ENCODE measurements around the gene HAUS6. TPM values are rescaled to one million over a fixed set of nuclear protein-coding genes. Genes with fewer than 3 reads are reported as not detected.

The HAUS6 gene
- total RNA-seq, 1 donor from 2014 or later = 31.6 TPM

DNA sequence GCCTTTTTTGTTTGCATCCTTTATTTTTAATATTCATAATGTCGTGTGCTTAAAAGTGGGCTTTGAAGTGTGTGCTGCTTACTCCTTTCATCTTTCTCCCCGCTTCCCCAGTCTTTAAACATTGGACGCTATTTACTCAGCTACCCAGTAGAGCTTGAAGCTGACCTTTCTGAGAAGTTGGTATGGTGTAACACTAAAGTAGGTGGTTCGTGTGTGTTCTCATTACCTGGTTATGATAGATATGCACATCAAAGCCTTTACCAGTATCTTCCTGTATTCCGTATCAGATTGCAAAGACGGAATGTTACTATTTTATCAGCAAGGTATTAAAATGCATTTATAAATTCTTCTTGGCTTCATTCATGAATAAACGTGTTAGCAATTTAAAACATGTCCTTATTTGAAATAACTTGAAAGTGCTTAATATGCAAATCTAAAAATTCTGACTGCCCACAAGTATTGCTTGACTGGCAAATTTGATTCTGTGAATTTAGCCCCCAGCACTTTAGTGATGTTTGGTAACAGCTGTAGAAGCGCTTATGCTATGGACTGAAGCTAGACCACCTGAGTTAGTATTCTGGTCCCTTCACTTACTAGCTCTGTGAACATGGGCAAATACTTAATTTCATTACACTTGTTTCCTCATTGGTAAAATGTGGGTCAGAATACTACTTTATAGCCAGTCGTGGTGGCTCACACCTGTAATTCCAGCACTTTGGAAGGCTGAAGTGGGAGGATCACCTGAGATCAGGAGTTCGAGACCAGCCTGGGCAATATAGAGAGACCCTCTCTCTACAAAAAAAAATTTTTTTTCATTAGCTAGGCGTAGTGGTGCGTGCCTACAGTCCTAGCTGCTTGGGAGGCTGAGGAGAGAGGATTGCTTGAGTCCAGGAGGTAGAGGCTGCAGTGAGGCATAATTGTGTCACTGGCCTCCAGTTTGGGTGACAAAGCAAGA is 51.8 kb downstream of the HAUS6 start:
- intact Hi-C loops (cut with micrococcal nuclease) = no loop called here
- DNase-seq (ENCODE audit: low spot score) = no peak
- H3K27me3 Mint-ChIP-seq (ENCODE audit: low read depth) = no peaks in the 10 kb centered on the region
- peak overlapping the region; percentile 95 for H3K27ac Mint-ChIP-seq
- H3K4me3 Mint-ChIP-seq (ENCODE audit: low read depth) = peak overlapping the region; percentile 96
- peaks cover 45% of the 10 kb centered on the region for H3K36me3 Mint-ChIP-seq (ENCODE audit: low read depth)
- H3K4me1 Mint-ChIP-seq (ENCODE audit: low read depth) = peaks cover 41% of the 10 kb centered on the region
- H3K9me3 Mint-ChIP-seq = no peaks in the 10 kb centered on the region

GRCh38 chr9:19049917-19050636 is 52.6 kb downstream of the HAUS6 start:
- Mint-ChIP-seq H3K27me3 (ENCODE audit: low read depth) (no peaks in the 10 kb centered on the region), H3K4me1 (ENCODE audit: low read depth) (peaks cover 39% of the 10 kb centered on the region), H3K36me3 (ENCODE audit: low read depth) (peaks cover 38% of the 10 kb centered on the region), H3K9me3 (no peaks in the 10 kb centered on the region), H3K27ac (peak overlapping the region; percentile 95), H3K4me3 (ENCODE audit: low read depth) (peak overlapping the region; percentile 96)
- intact Hi-C loops (cut with micrococcal nuclease) = loop anchor here (1.0 to 2.0 kb wide), 8 partner anchors 52 to 407 kb away; partner anchors contain the start of genes DENND4C, HAUS6, PLIN2 and RPS6
- no peak for DNase-seq (ENCODE audit: low spot score)

GRCh38 chr9:19048966-19049916 is 53.5 kb downstream of the HAUS6 start, which contains the start of gene RRAGA:
RRAGA (plus strand) TSS chr9:19049427; CDS start chr9:19049660, 233 bp downstream.
- peaks cover 39% of the 10 kb centered on the region for H3K4me1 Mint-ChIP-seq (ENCODE audit: low read depth)
- no peaks in the 10 kb centered on the region for H3K27me3 Mint-ChIP-seq (ENCODE audit: low read depth)
- no peaks in the 10 kb centered on the region for H3K9me3 Mint-ChIP-seq
- H3K4me3 Mint-ChIP-seq (ENCODE audit: low read depth) = peak within 1 kb of the TSS; percentile 96
- peak; percentile 94 for DNase-seq (ENCODE audit: low spot score)
- H3K36me3 Mint-ChIP-seq (ENCODE audit: low read depth) = peaks cover 36% of the 10 kb centered on the region
- intact Hi-C loops (cut with micrococcal nuclease) = loop anchor here (1.0 to 2.0 kb wide), 8 partner anchors 53 to 408 kb away; partner anchors contain the start of genes DENND4C, HAUS6, PLIN2 and RPS6
- H3K27ac Mint-ChIP-seq = peak within 1 kb of the TSS; percentile 95

DNA sequence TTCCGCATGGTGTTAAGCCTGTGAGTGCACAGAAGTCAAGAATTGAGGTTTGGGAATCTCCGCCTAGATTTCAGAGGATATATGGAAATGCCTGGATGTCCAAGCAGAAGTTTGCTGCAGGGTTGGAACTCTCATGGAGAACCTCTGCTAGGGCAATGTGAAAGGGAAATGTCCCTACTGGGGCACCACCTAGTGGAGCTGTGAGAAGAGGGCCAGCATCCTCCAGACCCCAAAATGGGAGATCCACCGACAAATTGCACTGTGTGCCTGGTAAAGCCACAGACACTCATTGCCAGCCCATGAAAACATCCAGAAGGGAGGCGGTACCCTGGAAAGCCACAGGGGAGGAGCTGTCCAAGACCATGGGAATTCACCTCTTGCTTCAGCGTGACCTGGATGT is 66.1 kb downstream of the HAUS6 start:
- H3K27me3 Mint-ChIP-seq (ENCODE audit: low read depth) = peaks cover 11% of the 10 kb centered on the region
- intact Hi-C loops (cut with micrococcal nuclease) = no loop called here

DNA sequence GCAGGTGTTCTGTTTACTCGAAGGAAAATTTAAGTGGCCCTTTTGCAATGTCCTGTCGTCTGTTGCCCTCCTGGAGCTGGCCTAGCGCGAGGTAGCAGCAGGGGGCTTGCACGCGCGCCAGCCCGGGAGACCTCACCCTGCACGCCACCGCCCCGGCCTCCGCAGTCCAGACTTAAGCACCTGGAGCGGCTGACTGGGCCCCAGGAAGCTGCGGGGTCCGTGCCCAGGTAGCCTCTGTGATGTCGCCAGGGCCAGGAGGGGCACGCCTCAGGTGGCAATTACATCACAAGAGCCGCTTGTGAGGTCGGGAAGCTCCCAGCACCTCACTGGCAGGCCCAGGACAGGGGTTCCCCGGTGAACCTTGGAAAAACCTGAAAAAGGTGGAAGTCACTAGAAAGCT is 69.7 kb downstream of the HAUS6 start, which contains the start of gene SAXO1:
TSS of gene SAXO1 (minus strand) at position 195 of the 400 bp plus-strand sequence. CDS start 301 bp downstream, outside the sequence.
- Mint-ChIP-seq H3K4me3 (ENCODE audit: low read depth) (no peak within 1 kb of the TSS), H3K4me1 (ENCODE audit: low read depth) (peaks cover 3% of the 10 kb centered on the region), H3K27me3 (ENCODE audit: low read depth) (peaks cover 13% of the 10 kb centered on the region), H3K9me3 (no peaks in the 10 kb centered on the region), H3K36me3 (ENCODE audit: low read depth) (no peaks in the 10 kb centered on the region), H3K27ac (no peak within 1 kb of the TSS)
- intact Hi-C loops (cut with micrococcal nuclease) = no loop called here
- no peak for DNase-seq (ENCODE audit: low spot score)

More for the DNA sequence above, 66.1 kb downstream of the HAUS6 start:
- H3K4me3 Mint-ChIP-seq (ENCODE audit: low read depth) = no peak overlapping the region
- no peaks in the 10 kb centered on the region for H3K4me1 Mint-ChIP-seq (ENCODE audit: low read depth)
- H3K9me3 Mint-ChIP-seq = no peaks in the 10 kb centered on the region
- no peaks in the 10 kb centered on the region for H3K36me3 Mint-ChIP-seq (ENCODE audit: low read depth)
- DNase-seq (ENCODE audit: low spot score) = no peak
- H3K27ac Mint-ChIP-seq = no peak overlapping the region

DNA sequence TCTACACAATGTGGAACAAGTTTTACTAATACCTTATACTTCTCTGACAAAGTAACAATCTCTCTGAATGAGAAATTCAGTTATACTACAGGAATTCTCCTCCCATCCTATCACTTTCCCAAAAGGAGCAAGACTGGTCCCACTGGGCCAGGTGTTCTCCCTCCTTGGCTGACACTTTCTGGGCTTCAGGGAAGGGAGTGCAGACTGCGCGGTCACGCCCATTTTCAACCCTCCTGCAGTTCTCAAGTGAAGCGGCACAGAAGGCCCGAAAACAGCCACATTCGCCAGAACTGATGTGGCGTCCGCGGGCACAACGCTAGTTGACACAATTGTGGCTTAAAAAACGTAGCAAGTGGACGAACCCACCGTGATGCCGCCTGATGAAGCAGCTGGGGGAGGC is 70.3 kb downstream of the HAUS6 start:
- H3K4me3 Mint-ChIP-seq (ENCODE audit: low read depth) = no peak overlapping the region
- no peaks in the 10 kb centered on the region for H3K9me3 Mint-ChIP-seq
- H3K27ac Mint-ChIP-seq = no peak overlapping the region
- no peak for DNase-seq (ENCODE audit: low spot score)
- peaks cover 3% of the 10 kb centered on the region for H3K4me1 Mint-ChIP-seq (ENCODE audit: low read depth)
- H3K36me3 Mint-ChIP-seq (ENCODE audit: low read depth) = no peaks in the 10 kb centered on the region
- intact Hi-C loops (cut with micrococcal nuclease) = no loop called here
- peaks cover 13% of the 10 kb centered on the region for H3K27me3 Mint-ChIP-seq (ENCODE audit: low read depth)

GRCh38 chr9:19030899-19031298 is 71.8 kb downstream of the HAUS6 start:
- no peak overlapping the region for H3K4me3 Mint-ChIP-seq (ENCODE audit: low read depth)
- no peaks in the 10 kb centered on the region for H3K36me3 Mint-ChIP-seq (ENCODE audit: low read depth)
- peaks cover 10% of the 10 kb centered on the region for H3K4me1 Mint-ChIP-seq (ENCODE audit: low read depth)
- H3K27ac Mint-ChIP-seq = no peak overlapping the region
- intact Hi-C loops (cut with micrococcal nuclease) = no loop called here
- H3K9me3 Mint-ChIP-seq = no peaks in the 10 kb centered on the region
- peaks cover 13% of the 10 kb centered on the region for H3K27me3 Mint-ChIP-seq (ENCODE audit: low read depth)
- DNase-seq (ENCODE audit: low spot score) = no peak

DNA sequence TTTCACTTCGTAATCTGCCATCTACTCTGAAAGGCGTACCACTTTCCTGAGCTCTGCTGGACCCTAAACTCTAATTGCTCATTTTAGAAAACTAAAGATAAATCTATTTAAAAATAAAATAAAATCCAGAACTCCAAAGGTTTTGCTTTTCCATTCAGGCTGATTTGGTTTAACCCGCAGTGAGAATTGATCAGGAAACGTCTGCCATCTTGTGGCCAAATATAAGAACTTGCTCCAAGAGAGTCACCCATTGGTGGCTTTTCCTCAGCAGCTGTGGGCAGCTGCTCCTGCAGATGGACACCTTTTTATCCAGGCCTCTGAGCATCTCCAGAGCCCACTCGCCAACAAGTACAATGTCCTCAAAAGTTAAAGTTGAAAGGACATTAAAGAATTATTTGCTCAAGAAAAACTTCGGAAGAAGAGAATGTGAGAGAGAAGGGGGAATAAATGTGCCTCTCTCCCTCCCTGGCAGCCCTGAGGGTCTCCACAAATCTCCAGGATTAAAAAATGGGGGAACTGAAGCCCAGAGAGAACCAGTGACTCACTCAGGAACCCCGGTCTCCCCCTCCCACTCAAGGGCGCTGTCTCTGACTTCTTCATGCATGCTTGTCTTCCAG is 73.8 kb downstream of the HAUS6 start:
- no peaks in the 10 kb centered on the region for H3K36me3 Mint-ChIP-seq (ENCODE audit: low read depth)
- peaks cover 10% of the 10 kb centered on the region for H3K4me1 Mint-ChIP-seq (ENCODE audit: low read depth)
- no peaks in the 10 kb centered on the region for H3K9me3 Mint-ChIP-seq
- intact Hi-C loops (cut with micrococcal nuclease) = loop anchor here (1.0 to 10.0 kb wide), 3 partner anchors 582 to 1214 kb away; no protein-coding TSS in a partner anchor
- H3K27ac Mint-ChIP-seq = no peak overlapping the region
- H3K27me3 Mint-ChIP-seq (ENCODE audit: low read depth) = peaks cover 15% of the 10 kb centered on the region
- no peak for DNase-seq (ENCODE audit: low spot score)
- no peak overlapping the region for H3K4me3 Mint-ChIP-seq (ENCODE audit: low read depth)

DNA sequence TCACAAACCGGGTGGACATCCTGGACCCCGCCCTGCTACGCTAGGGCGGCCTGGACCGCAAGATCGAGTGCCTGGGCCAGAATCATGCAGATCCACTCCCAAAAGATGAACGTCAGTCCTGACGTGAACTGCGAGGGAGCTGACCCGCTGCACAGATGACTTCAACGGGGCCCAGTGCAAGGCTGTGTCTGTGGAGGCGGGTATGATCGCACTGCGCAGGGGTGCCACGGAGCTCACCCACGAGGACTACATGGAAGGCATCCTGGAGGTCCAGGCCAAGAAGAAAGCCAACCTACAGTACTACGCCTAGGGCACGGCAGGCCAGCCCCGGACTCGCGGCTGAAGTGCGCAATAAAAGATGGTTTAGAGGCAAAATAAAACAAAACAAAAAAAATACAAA is 74.9 kb downstream of the HAUS6 start:
- no peak overlapping the region for H3K27ac Mint-ChIP-seq
- H3K4me1 Mint-ChIP-seq (ENCODE audit: low read depth) = peaks cover 10% of the 10 kb centered on the region
- peaks cover 21% of the 10 kb centered on the region for H3K27me3 Mint-ChIP-seq (ENCODE audit: low read depth)
- H3K4me3 Mint-ChIP-seq (ENCODE audit: low read depth) = no peak overlapping the region
- intact Hi-C loops (cut with micrococcal nuclease) = loop anchor here (5.0 to 10.0 kb wide), 2 partner anchors 581 to 1213 kb away; no protein-coding TSS in a partner anchor
- H3K9me3 Mint-ChIP-seq = no peaks in the 10 kb centered on the region
- DNase-seq (ENCODE audit: low spot score) = no peak
- H3K36me3 Mint-ChIP-seq (ENCODE audit: low read depth) = no peaks in the 10 kb centered on the region

DNA sequence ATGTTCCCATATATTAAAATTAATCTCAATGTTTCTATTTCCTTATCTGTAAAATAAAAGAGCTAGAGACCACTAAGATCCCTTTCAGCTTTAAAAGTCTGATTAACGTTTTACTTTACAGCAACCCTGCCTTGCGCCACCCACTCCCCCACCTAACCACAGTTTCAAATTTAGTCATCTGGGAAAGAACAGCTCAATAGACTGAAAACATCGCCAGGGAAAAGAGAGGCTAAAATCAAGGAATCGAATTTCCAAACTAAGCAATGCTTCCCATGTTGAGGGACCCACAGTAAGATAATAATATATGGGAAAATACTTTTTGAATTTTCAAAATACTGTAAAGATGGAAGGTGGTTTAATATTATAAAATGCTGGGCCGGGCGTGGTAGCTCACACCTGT is 76.3 kb downstream of the HAUS6 start:
- no peaks in the 10 kb centered on the region for H3K36me3 Mint-ChIP-seq (ENCODE audit: low read depth)
- peaks cover 21% of the 10 kb centered on the region for H3K27me3 Mint-ChIP-seq (ENCODE audit: low read depth)
- peaks cover 10% of the 10 kb centered on the region for H3K4me1 Mint-ChIP-seq (ENCODE audit: low read depth)
- intact Hi-C loops (cut with micrococcal nuclease) = loop anchor here (5.0 to 10.0 kb wide), 2 partner anchors 579 to 1212 kb away; no protein-coding TSS in a partner anchor
- no peak overlapping the region for H3K27ac Mint-ChIP-seq
- no peaks in the 10 kb centered on the region for H3K9me3 Mint-ChIP-seq
- H3K4me3 Mint-ChIP-seq (ENCODE audit: low read depth) = no peak overlapping the region
- DNase-seq (ENCODE audit: low spot score) = no peak

GRCh38 chr9:19023078-19023477 is 79.6 kb downstream of the HAUS6 start:
- H3K4me3 Mint-ChIP-seq (ENCODE audit: low read depth) = no peak overlapping the region
- H3K4me1 Mint-ChIP-seq (ENCODE audit: low read depth) = peaks cover 9% of the 10 kb centered on the region
- H3K27ac Mint-ChIP-seq = no peak overlapping the region
- H3K9me3 Mint-ChIP-seq = no peaks in the 10 kb centered on the region
- no peaks in the 10 kb centered on the region for H3K36me3 Mint-ChIP-seq (ENCODE audit: low read depth)
- no peak for DNase-seq (ENCODE audit: low spot score)
- intact Hi-C loops (cut with micrococcal nuclease) = loop anchor here (10.0 kb wide), 1 partner anchor 1208 kb away; no protein-coding TSS in a partner anchor
- peaks cover 15% of the 10 kb centered on the region for H3K27me3 Mint-ChIP-seq (ENCODE audit: low read depth)
